SKM-1 (cell line): ENCODE results near the gene PLD4.
"Not testable (repeated sequence)": the region's sequence is repeated elsewhere in the genome, so short reads cannot be mapped to it uniquely, and the experiment has no call there.

Experiments
- DNase-seq: peaks from one replicate; lab custom pipeline; 2025; ENCODE audit not compliant: unreplicated experiment; lab: John Stamatoyannopoulos, UW

The PLD4 gene

DNA sequence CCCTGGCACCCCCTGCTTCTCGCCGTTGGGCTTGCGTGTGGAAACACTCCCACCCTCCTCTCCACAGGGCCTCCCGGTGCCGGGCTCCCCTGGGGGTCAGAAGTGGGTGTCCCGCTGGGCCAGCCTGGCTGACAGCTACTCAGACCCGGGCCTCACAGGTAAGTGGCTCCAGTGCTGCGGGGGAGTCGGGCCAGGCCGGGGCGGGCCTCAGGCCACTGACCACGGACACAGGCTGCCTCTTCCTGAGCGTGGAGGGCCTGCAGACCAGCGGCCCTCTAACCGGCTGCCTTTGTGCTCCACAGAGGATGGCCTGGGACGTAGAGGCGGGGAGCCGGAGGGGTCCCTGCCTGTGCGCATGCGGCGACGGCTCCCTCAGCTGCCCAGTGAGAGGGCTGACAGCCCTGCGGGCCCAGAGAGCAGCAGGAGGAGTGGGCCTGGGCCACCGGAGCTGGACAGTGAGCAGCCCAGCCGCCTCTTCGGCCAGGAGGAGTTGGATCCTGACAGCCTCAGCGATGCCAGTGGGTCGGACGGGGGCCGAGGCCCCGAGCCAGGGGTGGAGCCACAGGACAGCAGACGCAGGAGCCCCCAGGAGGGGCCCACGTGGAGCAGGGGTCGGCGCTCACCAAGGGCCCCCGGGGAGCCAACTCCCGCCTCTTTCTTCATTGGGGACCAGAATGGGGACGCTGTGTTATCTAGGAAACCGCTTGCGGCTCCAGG is 38.5 kb upstream of the PLD4 start:
- no peak for DNase-seq

DNA sequence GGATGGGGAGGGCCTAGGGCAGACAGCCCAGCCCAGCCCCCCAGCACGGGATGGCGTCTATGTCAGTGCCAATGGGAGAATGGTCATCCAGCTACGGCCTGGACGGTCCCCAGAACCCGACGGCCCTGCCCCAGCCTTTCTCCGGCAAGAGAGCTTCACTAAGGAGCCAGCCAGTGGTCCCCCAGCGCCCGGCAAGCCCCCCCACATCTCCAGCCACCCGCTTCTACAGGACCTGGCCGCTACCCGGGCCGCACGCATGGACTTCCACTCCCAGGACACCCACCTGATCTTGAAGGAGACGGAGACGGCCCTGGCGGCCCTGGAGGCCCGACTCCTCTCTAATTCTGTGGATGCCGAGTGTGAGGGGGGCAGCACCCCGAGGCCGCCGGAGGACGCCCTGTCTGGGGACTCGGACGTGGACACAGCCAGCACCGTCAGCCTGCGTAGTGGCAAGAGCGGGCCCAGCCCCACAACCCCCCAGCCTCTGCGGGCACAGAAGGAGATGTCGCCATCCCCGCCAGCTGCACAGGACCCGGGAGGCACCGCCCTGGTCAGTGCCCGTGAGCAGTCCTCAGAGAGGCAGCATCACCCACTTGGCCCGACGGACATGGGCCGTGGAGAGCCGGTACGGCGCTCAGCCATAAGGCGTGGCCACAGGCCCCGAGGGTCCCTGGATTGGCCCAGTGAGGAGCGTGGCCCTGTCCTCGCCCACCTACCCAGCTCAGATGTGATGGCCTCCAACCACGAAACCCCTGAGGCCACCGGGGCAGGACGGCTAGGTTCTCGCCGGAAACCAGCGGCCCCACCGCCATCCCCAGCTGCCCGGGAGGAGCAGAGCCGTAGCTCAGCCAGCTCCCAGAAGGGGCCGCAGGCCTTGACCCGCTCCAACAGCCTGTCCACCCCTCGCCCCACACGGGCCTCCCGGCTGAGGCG is 37.7 kb upstream of the PLD4 start:
- no peak for DNase-seq

DNA sequence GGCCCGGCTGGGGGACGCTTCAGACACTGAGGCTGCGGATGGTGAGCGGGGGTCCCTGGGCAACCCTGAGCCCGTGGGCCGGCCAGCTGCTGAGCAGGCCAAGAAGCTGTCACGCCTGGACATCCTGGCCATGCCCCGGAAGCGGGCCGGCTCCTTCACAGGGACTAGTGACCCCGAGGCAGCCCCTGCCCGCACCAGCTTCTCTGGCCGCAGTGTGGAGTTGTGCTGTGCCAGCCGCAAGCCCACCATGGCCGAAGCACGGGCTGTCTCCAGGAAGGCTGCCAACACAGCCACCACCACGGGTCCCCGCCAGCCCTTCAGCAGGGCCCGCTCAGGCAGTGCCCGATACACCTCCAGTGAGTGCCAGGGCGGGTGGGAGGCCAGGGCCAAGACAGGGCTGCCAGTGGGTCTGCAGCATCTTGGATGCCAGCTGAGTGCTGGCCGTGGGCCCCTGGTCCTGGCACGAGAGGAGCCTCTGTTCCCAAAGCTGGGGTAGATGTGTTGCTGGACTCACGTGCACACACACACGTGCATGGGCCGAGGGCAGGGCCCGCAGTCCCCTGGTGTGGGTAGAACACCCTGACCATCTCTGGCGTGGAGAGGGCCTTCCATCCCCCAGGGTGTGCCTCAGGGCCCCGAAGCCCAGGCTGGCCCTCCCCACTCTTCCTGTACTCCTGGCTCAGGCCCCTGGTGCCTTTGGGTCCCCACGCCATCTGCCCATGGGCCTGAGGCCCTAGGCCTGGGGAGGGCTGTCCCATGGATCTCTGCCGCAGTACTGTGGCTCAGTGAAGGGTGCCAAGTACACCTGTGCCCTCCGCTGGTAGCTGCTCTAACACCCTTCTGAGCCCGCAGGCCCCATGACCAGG is 36.8 kb upstream of the PLD4 start:
- DNase-seq: no peak

DNA sequence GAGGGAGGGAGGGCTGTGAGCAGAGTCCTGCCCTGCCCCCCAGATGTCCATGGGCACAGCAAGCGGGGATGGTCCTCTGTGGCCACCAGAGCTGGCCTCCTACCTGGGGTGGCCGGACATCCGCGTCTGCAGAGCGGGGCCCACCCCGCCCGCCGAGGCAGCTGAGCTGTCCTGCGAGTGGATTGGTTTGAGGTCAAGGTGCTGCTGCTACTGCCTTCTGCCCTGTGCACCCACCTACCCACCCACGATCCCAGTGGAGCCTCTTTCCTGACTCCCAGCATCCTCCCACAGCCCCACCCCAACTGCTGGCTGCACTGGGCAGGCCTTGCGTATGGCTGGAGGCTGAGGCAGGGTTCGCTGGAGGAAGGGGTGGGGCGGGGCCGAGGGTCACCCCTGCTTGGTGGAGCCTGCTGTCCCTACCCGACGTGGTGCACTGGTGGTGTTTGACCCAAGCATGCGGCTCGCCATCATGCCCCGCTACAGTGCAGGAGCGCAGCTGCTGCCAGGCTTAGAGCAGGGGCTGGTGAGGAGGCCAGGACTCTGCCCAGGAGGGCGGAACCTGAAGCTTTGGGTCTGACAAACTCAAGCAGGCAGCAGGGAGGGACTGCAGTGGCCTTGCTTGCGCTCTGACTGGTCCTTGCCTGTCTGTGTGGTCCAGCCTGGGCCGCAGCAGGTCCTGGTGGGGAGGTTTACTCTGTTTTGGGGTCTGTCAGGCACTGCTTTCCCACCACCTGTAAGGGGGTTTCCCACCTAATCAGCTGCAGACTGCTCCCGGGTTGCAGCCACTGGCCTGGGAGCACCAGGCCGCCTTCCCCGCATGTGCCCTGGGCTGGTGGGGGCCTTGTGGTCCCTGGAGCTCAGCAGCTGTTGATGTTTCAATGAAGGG is 35.9 kb upstream of the PLD4 start:
- DNase-seq: no peak

DNA sequence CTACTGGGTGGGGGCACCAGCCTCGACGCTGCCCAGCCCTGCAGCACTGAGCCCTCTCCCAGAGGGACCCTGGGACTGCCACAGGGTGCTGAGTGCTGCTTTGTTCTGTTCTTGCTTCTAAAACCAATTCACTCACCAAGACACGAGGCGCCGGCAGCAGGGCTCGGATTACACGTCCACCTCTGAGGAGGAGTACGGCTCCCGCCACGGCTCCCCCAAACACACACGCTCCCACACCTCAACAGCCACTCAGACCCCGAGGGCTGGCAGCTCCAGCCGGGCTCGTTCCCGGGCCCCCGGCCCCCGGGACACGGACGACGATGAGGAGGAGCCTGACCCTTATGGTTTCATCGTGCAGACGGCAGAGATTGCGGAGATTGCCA is 35.3 kb upstream of the PLD4 start:
- no peak for DNase-seq

DNA sequence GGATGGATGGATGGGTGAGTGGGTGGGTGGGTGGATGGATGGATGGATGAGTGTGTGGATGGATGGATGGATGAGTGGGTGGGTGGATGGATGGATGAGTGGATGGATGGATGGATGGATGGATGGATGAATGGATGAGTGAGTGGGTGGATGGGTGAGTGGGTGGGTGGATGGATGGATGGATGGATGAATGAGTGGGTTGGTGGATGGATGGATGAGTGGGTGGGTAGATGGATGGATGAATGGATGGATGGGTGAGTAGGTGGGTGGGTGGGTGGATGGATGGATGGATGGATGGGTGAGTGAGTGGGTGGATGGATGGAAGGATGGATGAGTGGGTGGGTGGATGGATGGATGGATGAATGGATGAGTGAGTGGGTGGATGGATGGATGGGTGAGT is 34.4 kb upstream of the PLD4 start:
- not testable (repeated sequence) for DNase-seq

DNA sequence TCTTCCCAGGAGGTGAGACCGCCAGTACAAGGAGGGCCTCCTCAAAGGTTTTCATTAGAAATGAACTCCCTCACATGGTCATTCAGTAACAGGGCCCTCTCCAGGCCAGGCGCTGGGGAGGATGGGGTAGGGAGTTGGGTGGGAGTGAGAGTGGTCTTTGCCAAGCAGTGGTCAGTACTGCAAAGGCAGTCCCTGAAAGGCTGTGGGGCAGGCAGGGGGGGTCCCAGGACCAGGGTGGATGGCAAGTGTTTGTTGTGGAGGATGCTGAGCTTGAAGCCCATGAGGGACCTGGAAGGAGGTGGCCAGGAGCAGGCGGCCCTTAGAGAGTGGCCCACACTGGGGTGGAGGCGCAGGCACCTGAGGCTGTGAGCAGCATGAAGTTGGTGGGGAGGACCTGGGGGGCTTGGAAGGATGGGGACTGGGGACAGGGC is 33.5 kb upstream of the PLD4 start:
- no peak for DNase-seq

DNA sequence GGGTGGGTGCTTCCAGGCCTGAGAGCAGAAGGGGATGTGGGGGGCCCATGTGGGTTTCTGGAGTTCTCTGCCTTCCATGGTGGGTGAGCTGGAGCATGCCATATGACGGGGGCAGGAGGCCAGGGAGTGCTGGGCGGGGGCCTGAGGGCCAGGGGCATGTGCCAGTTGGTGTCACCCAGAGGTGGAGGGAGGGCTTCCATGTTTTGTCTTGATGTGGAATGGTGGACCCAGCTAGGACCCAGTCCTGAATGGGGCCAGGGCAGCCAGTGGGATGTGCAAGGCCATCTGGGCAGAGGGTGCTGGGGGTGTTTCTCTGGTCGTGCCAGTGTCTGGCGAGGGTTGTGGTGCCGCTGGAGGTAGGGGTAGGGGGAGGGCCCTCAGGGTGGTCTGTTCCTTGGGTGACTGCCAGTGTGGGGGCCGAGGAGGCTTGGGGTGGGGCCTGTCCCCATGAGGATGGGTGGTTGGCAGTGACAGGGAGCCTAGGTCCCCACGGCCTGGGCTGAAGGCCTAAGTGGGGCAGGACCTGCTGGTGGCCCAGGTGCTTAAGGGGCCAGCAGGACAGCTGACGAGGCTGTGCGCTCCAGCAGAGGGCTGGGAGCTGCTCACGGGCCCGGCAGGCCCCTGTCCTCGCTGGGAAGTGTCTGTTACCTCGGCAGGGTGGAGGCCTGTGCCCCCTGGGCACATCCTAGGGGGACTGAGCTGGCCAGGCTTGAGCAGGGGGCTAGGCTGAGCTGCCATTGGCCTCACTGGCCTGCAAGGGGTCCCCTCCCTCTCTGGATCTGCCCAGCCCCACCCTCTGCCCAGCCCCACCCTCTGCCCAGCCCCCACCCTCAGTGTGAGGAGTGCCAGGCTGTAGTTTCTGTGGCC is 32.8 kb upstream of the PLD4 start:
- no peak for DNase-seq

DNA sequence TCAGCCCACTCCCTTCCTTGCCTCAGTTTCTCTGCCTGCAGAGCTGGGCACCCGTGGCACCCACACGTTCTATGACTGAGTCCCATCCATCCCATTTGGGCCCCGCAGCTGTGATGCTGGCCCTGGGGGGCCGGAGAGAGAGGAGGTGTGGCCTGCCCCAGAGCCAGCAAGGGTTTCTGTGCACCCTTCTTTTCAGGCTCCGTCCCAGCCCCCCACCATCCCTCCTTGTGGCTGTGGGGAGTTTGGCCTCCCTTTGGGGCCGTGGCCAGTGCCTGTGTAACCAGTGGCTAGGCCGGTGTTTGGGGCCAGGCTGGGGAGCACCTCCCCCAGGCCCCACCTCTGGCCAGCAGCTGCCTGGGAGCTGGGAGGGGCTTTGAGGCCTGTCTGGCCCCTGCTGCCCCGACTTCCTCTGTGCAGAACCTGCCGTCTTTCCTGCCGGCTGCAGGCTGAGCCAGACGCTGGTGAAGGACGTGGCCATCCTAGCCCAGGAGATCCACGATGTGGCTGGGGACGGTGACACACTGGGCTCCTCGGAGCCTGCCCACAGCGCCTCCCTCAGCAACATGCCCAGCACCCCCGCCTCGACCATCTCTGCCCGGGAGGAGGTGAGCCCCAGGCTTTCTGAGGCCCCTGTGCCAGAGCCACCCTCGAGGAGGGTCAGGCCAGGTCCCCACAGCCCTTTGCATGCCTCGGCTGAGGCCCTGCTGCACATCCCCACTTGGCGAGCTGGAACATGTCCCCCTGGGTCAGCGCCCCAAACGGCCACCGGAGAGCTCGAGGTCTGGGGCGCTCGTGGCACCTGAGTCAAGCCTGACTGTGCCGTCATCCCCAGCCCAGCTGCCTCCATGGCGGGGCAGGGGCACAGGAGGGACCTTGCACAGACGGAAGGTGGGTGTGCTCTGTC is 31.9 kb upstream of the PLD4 start:
- DNase-seq: no peak

DNA sequence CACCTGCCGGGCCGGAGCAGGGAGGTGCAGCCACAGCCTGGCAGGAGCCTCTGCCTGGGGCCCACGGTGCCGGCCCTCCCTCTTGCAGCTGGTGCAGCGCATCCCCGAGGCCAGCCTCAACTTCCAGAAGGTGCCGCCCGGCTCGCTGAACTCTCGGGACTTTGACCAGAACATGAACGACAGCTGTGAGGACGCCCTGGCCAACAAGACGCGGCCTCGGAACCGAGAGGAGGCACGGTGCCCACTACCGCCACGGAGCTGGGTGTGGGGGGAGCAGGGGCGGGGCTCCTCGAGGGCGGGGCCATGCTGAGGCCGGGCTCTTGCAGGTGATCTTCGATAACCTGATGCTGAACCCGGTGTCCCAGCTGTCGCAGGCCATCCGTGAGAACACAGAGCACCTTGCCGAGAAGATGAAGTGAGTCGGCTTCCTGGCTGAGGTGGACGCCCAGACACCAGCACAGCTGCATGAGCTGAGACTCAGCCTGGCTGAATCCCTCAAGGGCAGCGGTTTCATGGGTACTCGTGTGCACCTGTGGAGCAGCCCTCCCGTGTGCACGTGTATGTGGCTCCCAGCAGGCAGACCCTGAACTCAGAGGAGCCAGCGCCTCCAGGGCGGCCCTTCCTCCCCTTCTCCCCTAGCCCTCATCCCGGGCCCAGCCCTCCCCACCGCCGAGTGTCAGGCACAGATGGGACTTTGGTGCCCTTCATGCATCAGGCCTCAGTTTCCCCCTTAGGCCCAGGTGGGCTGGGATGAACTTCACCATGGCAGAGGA is 31.1 kb upstream of the PLD4 start:
- no peak for DNase-seq

DNA sequence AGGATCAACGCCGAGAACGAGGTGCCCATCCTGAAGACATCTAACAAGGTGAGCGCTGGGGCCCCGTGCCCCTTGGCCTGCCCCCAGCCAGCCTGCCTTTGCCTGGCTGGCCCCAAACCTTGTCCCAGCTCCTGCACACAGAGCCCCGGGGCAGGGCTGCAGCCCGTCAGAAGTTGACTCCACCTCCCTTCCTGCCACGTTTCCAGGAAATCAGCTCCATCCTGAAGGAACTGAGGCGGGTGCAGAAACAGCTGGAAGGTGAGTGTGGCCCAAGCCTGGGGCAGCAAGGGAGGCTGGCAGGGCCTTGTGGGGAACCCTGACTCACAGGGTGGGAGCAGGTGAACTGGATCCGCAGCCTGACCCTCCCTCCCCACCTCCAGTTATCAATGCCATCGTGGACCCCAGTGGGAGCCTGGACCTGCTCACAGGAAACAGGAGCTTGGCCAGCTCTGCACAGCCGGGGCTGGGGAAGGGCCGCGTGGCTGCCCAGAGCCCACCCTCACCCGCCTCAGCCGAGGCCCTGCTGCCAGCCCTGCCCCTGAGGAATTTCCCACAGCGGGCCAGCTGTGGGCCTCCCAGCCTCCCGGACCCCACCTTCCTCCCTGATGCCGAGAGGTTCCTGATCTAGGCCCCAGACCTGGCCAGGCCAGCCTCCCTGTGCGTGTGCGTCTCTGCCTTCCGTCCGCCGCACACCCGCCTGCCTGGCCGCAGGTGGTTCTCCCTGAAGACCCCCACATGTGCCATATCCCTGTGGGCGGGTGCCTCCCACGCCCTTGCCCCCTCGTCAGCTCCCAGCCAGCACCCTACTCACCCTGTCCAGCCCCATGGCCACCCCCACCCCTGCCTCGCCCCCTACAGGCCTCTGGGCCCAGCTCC is 30.1 kb upstream of the PLD4 start:
- DNase-seq: no peak

DNA sequence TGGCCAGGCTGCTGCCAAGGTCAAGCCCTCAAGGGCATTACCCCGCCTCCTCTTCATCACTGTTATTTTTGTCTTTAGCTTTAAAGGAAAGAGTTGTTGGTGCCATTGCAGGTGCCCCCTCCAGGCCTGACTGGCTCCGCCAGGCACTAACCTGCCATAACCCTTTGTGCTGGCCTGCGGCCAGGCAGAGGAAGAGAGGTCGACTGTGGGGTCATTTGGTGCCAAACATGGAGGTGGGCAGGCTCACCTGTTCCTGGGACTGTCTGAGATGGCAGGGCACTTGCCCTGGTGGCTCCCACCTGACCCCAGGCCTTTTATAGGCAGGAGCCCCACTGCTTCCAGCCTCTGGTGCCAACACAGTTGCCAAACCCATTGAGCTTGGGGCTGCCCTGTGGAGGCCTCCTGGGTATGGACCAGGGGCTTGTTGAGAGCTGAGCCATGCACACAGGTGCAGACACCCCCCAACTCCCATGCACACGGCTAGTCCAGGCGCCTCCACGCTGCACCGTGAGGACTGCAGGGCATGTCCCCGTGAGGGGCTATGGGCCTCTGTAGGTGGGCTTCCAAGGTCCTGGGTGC is 29.4 kb upstream of the PLD4 start:
- no peak for DNase-seq

DNA sequence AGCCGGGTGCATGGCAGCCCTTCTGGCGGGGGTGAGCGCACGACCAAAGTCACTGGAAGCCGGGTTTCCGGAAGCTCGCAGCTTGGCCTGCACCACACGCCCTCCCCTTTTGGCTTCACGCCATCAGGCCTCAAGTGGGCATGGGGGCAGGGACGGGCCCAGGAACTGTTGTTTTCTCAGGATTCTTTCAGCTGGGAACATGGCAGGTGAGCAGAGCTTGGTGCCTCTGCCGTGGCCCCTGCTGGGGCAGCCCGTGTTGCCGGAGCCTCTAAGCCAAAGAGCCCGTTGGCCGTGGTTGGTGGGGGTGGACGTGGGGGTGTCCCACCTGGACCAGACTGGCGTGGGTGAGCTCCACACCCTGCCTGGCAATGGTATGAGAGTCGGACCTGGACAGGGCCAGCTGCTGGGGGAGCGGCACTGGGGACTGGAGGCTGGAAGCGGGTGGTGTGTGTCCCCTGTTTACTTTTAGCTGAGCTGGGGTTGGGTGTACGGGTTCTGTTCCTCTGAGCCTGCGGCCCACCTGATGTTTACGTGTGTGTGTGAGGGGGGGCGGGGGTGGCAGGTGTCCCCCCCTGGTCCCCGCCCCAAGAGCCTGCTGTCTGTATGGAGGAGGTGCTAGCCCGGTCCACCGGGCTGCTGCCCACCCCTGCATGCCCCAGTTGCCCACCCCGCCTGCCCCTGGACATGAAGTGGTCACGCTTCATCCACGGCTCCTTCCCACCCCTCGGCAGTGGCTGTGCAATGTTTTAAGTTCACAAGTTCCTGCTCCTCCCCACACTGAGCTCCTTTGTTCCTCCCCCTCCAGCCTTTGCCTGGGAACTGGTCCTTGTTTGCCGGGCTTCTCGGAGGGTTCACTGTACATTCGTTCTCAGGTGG is 28.7 kb upstream of the PLD4 start:
- no peak for DNase-seq

DNA sequence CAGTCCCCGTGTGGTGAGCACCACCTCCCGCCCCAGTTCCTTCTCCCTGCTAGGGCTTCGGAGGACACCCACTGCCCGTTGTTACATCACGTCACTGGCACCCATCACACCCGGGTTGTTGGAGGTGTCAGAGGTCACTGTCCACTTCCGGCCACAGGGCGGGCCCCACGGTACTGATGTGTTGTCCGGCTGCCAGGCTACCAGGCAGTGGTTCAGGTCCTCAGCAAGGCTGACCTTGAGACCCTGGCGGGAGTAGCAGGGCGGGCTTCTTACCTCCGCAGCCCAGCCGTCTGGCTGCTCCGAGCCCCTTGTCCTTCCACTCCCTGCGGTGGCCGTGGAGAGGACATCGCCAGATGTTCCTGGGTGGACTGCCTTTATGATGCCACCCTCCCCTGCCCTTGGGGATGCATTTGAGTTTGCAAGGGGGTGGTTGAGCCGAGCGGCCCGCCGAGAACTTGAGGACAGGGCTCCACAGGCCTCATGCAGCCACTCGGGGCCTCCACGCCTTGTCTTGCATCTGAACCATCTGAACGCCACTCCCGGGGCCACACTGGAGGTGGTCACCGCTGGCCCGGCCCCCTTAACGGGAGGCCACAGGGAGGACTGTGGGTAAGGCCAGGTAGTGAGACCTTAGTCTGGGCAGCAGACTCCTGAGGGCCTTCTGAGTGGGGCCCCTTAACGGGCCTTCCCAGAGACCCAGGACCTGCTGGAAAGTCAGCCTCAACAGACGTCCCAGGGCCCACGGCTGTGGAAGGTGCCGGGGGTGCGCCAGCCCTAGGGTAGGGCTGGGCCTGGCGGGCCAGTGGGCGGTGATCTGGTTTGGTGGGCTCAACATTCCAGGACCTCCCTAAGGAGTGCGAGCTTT is 27.1 kb upstream of the PLD4 start:
- DNase-seq: no peak

DNA sequence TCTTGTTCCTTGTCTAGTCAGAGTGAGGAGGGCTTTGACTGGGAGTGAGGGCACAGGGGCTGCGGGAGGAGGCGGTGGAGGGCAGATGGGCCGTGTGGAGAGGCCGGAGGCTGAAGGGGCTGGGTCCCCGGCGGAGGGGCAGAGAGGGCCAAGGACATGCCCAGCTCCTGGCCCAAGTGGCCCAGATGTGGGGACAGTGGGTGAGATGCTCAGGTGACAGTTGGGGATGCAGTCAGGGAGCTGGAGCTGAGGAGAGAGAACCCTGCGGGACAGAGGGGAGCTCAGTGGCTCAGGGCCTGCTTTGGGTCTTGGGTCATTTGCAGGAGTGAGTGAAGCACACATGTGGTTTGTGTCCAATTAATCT is 26.5 kb upstream of the PLD4 start:
- no peak for DNase-seq
